ENCODE data around the gene EPHB1.
"Not testable (repeated sequence)": the region's sequence is repeated elsewhere in the genome, so short reads cannot be mapped to it uniquely, and the experiment has no call there.

EPHB1 gene

DNA sequence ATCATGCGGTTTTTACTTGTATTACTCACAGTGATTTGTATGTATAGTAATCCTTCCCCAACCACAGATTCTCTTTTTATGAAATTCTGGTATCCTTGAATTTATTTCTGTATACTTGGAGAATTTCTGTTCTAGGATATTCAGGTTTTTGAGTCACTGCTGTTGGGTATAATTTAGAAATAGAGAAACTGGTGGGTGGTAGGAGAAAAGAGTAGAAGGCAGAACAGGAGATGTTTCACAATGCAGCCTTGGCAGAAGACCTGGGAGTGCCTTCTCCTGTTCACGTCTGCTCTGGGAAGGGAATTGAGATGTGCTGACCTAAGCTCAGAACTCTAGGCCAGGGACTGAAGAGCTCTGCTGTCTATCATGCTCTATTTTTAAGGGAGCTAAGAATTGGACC, 193.6 kb downstream of the EPHB1 start:
- in situ Hi-C loops (cut with HindIII; ENCODE audit: low sequenced_read_pairs), result no loop called here

DNA sequence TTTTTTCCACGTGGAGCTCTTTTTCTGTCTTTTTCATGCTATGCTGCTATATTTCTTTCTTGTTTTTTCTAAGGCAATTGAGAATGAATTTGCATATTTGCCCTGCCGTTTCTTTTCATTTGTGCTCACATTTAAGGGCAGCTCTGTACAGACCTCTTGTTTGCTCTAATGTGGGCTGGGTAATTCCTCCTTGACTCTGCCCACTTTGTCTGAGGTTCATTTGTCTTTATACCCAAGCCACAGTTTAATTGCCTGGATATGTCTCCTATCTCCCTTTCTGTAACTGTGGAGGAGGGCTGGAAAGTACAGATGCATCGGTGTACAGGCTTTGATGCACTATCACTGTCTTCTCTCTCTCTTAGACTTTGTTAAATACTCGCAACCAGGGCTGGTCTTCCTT, 195.9 kb downstream of the EPHB1 start:
- in situ Hi-C loops (cut with HindIII; ENCODE audit: low sequenced_read_pairs), result no loop called here

DNA sequence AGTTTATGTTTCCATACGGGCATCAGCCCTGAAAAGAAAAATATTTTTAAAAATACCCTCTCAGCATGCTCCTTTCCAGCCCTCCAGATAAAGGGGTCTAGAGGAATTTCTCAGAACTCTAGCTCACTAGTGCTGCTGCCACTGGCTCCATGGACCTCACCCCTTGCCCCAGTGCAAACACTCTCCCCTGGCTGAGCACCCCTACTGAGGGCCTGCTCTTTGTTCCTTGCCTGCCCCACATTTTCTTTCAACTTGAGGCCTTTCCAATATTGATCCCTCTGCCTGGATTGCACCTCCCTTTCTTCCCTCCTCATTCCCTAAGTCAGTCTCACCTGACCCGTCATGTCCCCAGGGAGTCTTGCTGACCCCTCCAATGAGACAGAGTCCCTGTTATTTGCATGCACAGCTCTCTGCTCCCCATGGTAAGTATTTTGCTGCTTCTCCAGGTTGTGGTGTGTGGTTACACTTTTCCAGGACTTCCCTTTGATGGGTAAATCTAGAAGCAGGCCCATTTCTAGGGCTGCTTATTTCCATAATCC, 196.5 kb downstream of the EPHB1 start:
- in situ Hi-C loops (cut with HindIII; ENCODE audit: low sequenced_read_pairs), result no loop called here

DNA sequence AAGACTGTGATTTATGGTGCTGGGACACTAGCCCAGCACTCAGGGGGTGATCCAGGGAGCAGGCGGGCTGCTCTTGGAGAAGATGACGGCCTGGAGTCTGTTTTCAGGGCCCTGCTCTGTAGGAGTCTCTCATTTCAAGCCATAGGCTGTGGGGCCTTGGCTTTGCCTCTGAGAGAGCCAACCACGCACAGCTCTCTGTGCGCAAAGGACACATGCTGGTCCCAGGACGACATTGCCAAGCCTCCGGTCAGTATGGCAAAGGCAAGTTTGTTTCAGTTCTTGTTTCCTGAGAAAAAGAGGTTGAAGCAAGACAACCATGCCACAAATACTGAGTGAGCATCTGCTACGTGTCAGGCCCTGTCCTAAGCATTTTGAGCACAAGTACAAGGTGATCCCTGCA, 197.1 kb downstream of the EPHB1 start:
- in situ Hi-C loops (cut with HindIII; ENCODE audit: low sequenced_read_pairs), result no loop called here

DNA sequence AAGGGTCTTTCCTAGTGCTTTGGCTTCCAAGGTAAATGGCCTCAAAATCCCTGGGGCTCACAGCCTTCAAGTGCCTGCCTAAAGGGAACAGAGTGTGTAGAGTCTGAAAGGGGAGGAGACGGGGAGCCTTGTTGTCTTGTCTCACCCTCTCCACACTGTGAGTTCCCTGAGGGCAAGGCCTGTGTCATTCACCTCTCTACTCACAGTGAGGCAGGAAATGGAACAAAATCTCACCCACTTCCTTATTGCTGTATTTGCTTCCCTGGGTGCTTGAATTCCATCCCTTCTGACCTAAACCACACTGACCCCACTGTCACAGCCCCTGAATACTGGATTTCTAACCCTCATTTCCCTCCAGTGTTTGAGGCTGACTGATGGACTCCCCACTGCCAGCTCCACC, 197.5 kb downstream of the EPHB1 start:
- in situ Hi-C loops (cut with HindIII; ENCODE audit: low sequenced_read_pairs), result no loop called here

DNA sequence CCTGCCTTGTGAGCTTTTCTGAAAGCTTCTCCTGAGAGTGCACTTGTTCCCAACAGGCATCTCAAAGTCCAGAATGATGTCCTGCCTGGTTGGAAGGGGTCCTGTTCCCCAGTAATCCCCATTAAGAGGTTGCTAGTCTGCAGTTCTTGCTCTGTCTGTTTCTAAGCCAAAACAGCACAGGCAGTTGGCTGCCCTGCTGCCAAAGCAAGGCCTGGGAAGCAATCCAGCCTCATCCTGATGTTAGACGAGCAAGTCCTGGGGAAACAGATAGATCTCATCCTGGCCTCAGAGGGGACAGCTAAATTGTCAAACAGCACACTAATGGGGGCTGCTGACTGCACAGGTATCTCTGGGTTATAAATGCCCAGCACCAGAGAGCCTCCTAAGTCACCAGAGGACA, 198.0 kb downstream of the EPHB1 start:
- in situ Hi-C loops (cut with HindIII; ENCODE audit: low sequenced_read_pairs), result no loop called here

DNA sequence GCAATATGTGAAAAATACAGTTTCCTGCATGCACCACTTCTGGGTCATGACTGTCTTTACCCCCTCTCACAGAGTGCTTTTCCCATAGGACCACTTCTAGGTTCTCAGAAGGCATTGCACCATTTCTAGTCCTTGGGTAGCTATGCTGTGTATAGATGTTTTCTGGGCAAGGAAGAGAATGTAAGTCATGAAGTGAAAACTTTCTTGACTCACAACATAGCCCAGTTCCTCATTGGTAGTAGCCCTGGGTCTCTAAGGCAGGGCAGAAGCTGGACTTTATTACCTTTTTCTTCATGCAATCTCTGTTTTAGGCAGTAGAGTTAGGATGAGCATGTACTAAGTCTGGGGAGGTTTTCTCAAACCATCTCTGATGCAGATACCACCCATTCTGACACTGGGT, 203.1 kb downstream of the EPHB1 start:
- in situ Hi-C loops (cut with HindIII; ENCODE audit: low sequenced_read_pairs), result no loop called here

DNA sequence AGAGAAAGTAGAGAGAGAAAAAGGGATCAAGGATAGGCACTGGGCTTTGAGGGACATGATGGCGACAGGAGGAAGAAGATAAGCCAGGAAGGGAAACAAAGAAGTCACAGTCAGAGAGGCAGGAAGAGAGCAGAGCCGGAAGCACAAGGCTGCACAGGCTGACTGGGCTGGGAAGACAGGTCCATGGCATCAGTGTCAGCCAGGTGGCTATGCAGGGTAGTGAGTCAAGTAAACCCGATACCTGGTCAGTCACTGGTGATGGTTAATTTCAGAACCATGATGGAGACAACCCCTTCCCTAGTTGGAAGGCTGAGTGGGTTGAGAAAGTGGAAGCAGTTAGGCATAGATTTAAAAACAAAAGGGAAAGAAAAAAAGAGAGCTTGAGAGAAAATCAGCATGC, 203.8 kb downstream of the EPHB1 start:
- in situ Hi-C loops (cut with HindIII; ENCODE audit: low sequenced_read_pairs), result no loop called here

DNA sequence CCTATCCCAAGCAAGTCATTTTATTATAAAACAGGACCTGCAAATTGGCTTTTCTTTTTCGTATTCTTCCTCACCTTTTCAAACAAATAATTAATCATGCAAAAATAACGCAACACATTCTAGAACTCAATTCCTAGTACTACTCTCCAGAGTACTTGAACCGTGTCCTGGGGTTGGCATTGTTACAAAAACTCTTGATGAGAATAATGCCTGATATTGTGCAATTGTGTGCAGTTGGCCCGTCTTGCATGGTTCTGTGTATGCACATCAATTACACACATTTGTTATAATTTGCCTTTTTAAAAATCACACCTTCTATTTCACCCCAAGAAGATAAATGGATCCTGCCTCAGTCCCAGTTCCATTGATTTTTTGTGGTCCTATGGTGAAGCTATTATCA, 205.4 kb downstream of the EPHB1 start:
- in situ Hi-C loops (cut with HindIII; ENCODE audit: low sequenced_read_pairs), result no loop called here

DNA sequence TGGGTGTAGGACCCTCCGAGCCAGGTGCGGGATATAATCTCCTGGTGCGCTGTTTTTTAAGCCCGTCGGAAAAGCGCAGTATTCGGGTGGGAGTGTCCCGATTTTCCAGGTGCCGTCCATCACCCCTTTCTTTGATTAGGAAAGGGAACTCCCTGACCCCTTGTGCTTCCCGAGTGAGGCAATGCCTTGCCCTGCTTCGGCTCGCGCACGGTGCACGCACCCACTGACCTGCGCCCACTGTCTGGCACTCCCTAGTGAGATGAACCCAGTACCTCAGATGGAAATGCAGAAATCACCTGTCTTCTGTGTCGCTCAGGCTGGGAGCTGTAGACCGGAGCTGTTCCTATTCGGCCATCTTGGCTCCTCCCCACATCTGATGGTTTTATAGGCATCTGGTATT, 210.6 kb downstream of the EPHB1 start:
- in situ Hi-C loops (cut with HindIII; ENCODE audit: low sequenced_read_pairs), result not testable (repeated sequence)

DNA sequence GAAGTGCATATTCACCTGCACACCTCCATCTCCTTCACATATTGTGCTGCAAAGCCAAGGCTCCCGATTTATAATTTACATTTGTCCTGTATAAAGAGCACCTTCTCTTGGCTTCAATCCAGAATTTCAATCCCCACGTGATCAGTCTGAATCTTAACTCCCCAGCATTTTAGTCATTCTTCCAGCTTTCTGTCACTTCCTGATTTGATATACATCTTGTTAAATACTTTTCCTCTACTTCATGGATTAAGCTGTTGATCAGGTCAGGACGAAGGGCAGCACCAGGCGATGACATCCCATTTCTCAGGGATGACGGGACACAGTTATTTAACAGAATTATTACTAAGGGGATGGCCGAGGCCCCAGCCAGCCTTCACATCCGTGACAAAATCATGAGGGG, 212.5 kb downstream of the EPHB1 start:
- in situ Hi-C loops (cut with HindIII; ENCODE audit: low sequenced_read_pairs), result no loop called here

DNA sequence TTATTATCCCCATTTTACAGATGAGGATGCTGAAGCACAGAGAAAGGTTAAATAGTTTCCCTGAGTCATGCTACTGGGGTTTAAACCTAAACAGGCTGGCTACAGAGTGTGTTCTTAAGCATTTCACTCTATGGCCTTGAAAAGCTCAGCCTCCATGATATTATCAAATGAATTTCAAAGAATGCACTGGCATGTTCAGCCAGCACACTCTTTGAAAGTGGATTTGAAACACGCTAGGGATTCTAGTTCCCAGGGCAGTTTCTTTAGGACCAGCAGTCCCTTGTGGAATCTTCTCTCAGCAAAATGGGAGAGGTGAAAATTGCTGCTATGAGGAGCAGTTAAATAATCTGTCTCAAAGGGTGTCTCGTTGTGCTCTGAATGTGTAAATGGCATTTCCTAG, 213.3 kb downstream of the EPHB1 start:
- in situ Hi-C loops (cut with HindIII; ENCODE audit: low sequenced_read_pairs), result no loop called here

DNA sequence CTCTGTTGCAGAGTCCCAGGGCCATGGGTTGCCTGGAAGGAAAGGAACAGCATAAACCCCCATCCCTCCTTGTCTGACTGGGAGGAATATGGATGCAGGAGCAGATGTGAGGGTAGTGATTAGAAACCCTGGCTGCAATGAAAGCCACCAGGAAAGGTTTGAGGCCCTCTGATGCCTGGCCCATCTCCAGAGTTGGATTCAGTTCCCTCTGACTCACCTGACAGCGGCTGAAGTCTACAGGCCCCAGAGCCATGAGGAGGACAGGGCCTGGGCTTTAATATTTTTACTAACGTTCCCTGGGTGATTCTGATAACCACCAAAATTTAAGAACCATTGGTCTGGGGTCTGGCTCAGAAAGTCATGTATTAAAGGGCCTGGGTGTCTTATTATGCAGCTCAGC, 214.0 kb downstream of the EPHB1 start:
- in situ Hi-C loops (cut with HindIII; ENCODE audit: low sequenced_read_pairs), result no loop called here

DNA sequence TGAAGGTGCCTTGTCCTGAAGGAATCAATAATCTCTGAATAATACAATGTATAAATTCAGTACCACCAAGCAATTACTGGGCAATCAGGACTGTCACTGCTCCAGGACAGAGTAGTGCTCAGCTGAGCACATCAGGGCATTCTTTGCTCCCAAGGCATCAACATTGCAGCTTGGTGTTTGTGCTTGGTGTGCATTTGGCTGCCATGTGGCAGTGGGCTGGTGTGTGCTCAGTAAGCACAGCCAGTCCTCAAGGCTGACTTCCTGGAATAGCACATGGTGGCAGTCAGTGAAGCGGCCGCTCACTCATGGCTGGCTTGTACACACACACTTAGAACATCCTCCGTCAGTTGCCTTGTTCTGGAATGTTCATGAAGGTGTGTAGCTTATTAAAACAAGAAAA, 217.0 kb downstream of the EPHB1 start:
- in situ Hi-C loops (cut with HindIII; ENCODE audit: low sequenced_read_pairs), result no loop called here

DNA sequence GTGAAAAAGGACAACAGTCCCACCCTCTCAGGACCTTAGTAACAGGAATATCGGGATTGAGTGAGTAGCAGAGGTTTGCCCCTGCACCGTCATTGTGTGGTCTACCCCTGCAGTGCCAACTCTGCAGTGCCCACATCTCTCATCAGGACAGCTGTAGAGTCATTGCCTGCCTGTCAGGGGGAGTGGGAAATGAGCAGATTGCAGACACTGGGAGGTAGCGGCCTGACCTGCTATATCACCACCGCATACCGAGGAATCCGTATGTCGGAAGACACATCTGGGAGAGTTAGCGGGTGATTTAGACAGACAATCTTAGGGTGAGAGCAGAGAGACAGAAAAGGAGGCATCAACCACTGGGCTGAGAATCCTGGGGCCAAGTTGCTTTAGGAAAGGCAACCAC, 218.1 kb downstream of the EPHB1 start:
- in situ Hi-C loops (cut with HindIII; ENCODE audit: low sequenced_read_pairs), result no loop called here

DNA sequence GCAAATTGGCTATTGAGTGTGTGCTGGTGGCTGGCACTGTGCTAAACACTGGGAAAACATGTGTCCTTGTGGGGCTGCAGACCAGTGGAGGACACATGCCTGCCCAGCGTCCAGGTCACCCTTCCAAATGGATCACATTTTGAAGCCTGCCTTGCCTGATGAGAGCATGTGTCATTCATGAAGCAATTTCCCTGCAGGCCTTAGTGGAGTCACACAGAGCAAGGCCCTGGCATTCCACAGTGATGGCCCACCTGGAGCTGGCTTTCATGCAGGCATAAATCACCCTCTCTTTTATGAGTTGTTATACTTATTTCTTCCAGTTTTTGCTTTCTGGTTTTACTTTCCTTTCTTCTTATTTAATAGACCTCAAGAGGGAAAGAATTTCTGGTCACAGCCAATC, 219.5 kb downstream of the EPHB1 start:
- in situ Hi-C loops (cut with HindIII; ENCODE audit: low sequenced_read_pairs), result no loop called here

DNA sequence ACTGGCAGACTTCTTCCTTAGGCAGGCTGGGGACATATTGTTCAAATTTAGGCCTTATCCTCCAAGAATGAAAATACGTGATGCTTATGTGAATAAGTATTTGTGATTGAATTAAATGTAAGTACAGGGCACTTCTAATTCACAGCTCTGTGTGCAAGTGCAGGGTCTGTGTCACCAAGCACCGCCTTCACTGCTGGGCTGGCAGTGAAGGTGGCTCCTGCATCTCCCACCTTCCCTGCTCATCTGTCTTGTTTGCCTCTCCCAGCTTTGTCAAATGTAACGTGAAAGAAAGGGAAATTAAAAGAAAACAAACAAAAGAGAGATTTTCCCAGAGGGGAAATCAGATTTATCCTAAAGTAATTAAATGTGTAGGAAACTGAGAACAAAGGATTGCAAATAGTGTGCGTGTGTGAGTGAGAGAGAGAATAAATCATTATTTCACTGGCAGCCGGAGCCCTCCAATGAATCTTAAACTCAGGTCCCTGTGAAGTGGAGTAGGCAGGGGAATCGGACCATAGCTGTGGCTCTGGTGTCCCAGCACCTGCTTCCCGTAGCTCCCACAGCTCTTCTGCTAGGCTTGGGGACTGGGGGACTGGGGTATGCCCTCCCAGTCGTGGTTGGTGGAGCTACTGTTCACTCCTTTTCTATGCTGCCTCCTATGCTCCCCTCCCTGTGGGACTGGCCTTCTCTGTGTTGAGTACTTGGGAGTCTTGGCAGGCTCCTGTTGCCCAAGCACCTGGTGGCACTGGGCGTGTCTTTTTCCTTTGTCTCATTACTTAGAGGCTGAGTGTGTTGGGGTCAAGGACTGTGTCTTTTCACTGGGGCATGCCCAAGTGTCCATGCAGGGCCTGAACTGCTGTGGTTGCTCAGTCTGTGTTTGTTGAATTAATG, 222.2 kb downstream of the EPHB1 start:
- in situ Hi-C loops (cut with HindIII; ENCODE audit: low sequenced_read_pairs), result no loop called here

DNA sequence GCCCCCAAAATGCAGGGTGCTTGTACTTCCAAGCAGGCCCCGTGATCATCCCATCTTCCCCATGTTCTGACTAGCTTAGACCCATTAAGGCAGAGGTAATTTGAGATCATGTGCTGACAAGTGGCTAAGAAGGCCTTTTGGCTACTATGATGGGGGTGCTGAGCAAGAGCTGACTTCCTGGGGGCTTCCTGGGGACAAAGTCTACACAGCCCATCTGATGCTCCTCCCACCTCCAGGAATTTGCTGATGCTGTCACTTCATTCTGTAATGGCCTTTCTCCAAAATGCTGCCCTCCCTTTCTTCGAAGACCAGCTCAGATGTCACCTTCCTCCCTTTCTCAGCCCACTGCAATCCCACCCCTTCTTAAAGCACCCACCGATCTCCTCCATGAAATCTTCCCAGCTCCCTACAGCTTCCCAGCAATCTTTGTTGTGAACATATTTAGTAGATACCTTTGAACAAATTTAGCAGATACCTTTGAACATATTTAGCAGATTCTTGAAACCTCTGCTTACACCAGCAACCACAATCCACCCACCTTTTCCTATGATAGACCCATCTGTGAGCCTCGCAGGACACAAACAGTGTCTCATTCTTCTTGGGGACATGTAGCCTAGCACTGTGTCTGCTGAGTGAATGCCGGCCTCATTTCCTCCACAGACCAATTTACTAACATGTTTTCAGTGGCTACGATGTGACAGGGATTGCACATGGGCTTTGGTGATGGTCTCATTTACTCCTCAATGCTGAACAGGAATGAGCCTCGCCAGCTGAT, 223.3 kb downstream of the EPHB1 start:
- in situ Hi-C loops (cut with HindIII; ENCODE audit: low sequenced_read_pairs), result no loop called here

DNA sequence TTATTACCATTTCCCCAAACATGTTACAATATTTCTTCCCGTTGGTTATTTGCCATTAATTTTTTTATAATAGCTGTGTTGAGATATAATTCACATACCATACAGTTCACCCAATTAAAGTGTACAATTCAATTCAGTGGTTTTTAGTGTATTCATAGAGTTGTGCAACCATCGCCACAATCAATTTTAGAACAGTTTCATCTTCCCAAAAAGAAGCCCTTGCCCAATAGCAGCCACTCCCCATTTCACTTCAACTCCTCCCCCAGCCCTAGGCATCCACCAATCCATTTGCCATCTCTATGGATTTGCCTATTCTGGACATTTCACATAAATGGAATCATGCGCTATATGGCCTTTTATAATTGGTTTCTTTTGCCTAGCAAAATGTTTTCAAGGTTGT, 225.1 kb downstream of the EPHB1 start:
- in situ Hi-C loops (cut with HindIII; ENCODE audit: low sequenced_read_pairs), result no loop called here

DNA sequence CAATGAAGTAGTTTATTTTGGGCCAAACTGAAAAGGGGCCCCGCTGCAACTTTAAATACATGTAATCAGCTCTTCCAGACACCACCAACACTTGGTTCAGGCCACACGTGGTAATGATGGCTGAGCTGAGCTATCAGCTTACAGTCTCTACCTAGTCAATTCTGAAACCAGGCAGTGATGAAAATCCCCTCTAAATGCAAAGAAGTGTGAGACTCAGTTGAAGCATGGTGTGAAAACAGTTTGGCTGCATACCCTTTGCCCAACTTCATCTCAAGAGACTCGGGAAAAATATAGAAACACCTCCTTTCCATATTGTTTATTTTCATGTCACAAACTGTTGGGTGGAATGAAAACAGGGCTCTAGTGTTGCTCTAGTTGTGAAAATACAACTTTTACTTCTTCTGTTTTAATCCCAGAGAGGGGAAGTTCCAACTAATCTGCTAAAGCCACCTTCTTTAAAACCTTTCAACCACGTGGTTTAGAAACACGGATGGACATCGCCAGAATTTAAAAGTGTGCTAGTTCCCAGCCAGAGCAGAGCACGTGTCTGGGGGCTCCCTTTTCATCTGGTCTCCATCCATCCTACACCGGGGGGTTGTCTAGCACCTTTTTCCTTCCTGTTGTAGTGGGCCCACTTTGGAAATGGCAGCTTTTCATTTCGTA, 229.1 kb downstream of the EPHB1 start:
- in situ Hi-C loops (cut with HindIII; ENCODE audit: low sequenced_read_pairs), result no loop called here

DNA sequence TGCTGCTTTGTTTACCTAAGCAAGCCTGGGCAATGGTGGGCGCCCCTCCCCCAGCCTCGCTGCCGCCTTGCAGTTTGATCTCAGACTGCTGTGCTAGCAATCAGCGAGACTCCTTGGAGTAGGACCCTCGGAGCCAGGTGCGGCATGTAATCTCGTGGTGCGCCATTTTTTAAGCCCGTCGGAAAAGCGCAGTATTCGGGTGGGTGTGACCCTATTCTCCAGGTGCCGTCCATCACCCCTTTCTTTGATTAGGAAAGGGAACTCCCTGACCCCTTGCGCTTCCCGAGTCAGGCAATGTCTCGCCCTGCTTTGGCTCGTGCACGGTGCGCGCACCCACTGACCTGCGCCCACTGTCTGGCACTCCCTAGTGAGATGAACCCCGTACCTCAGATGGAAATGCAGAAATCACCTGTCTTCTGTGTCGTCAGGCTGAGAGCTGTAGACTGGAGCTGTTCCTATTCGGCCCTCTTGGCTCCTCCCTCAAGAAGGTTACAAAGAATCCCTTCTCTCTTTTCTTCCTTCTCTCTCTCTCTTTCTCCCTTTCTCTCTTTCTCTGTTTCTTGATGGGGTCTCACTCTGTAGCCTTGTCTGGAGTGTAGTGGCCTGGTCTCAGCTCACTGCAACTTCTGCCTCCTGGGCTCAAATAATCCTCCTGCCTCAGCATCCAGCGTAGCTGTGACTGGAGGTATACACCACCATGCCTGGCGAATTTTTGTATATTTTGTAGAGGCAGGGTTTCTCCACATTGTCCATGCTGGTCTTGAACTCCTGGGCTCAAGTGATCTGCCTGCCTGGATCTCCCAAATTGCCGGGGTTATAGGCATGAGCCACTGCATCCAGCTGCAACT, 235.9 kb downstream of the EPHB1 start:
- in situ Hi-C loops (cut with HindIII; ENCODE audit: low sequenced_read_pairs), result not testable (repeated sequence)

Measured in endothelial cell of hepatic sinusoid (primary cell).